Measurements from ENCODE around the gene MAML1.

DNA sequence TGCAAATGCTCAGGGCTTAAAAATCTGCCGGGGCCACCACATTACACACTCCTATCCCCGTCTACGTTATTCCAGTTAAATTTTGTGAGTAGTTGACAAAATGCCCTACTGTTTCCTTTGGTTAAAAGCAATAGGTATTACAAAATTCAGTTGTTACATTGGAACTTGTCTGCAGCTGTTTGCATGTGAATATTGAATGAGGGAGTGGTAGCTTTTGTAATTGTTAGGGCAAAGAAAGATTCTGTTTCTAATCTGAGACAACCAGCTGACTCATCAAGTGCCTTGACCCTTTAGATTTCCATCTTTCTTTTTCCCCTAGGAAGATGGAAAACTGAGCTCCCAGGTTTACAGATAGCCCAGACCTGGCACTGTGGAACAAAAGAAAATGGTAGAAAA lies 30.2 kb downstream of the MAML1 start:
- TF ChIP-seq, protein P1, sequence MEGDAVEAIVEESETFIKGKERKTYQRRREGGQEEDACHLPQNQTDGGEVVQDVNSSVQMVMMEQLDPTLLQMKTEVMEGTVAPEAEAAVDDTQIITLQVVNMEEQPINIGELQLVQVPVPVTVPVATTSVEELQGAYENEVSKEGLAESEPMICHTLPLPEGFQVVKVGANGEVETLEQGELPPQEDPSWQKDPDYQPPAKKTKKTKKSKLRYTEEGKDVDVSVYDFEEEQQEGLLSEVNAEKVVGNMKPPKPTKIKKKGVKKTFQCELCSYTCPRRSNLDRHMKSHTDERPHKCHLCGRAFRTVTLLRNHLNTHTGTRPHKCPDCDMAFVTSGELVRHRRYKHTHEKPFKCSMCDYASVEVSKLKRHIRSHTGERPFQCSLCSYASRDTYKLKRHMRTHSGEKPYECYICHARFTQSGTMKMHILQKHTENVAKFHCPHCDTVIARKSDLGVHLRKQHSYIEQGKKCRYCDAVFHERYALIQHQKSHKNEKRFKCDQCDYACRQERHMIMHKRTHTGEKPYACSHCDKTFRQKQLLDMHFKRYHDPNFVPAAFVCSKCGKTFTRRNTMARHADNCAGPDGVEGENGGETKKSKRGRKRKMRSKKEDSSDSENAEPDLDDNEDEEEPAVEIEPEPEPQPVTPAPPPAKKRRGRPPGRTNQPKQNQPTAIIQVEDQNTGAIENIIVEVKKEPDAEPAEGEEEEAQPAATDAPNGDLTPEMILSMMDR (IDR thresholded peaks at IDR 0.05), result no peak
- TF ChIP-seq POLR2A (IDR thresholded peaks at IDR 0.05), result no peak
